ENCODE measurements around the gene ADAMTS10.
A peak's percentile ranks its signal among the peaks of the same experiment; 100 is the strongest.
"Not testable (repeated sequence)": the region's sequence is repeated elsewhere in the genome, so short reads cannot be mapped to it uniquely, and the experiment has no call there.

ADAMTS10 gene

DNA sequence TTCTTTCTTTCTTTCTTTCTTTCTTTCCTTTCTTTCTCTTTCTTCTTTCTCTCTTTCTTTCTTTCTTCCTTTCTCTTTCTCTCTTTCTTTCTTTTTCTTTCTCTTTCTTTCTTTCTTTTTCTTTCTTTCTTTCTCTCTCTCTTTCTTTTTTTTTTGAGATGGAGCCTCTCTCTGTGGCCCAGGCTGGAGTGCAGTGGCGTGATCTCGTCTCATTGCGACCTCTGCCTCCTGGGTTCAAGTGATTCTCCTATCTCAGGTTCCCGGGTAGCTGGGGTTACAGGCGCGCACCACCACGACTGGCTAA lies 35.9 kb downstream of the ADAMTS10 start:
- H2BK120ac ChIP-seq (ENCODE audit: insufficient read depth, low read length, poor library complexity); H3K36me3 ChIP-seq (ENCODE audit: control insufficient read depth in 1 of 2, insufficient read depth in 2 of 2, low read length in 2 of 2); H2BK12ac ChIP-seq (ENCODE audit: low read length); H3K9me3 ChIP-seq (ENCODE audit: insufficient read depth, low read depth, low read length); H2BK5ac ChIP-seq (ENCODE audit: low read depth, low read length, poor library complexity); H3K4me2 ChIP-seq (ENCODE audit: low read length); H3K23ac ChIP-seq (ENCODE audit: low read length); H3K4me3 ChIP-seq (ENCODE audit: low read depth, low read length); H3K79me2 ChIP-seq (ENCODE audit: control insufficient read depth, insufficient read depth, low read length, poor library complexity); DNase-seq; H2AK5ac ChIP-seq (ENCODE audit: low read length); H3K27me3 ChIP-seq (ENCODE audit: insufficient read depth, low read length); H4K8ac ChIP-seq (ENCODE audit: low read depth, low read length); H2AFZ ChIP-seq (ENCODE audit: insufficient read depth, low read length, poor library complexity); H3K18ac ChIP-seq (ENCODE audit: low read length); H4K12ac ChIP-seq (ENCODE audit: low read depth, low read length); H3K27ac ChIP-seq (ENCODE audit: low read depth, low read length); H3K4me1 ChIP-seq (ENCODE audit: control insufficient read depth in 1 of 2, insufficient read depth in 2 of 2, low read length in 2 of 2); H3K4ac ChIP-seq (ENCODE audit: low read depth, low read length); H4K91ac ChIP-seq (ENCODE audit: low read depth, low read length); H3K9ac ChIP-seq (ENCODE audit: low read length); H3K79me1 ChIP-seq (ENCODE audit: low read length); H3K14ac ChIP-seq (ENCODE audit: low read length): not testable (repeated sequence)
- no CpG with 5 or more reads among the region's 7 CpGs for WGBS (ENCODE audit: extremely low coverage, insufficient coverage, insufficient read length)

- no peak overlapping the region for H3K14ac ChIP-seq (ENCODE audit: low read length)
These were observed 37.2 kb downstream of the ADAMTS10 start for GRCh38 chr19:8573316-8573715.

GRCh38 chr19:8571006-8571411 lies 39.5 kb downstream of the ADAMTS10 start:
- H3K36me3 ChIP-seq (ENCODE audit: control insufficient read depth in 1 of 2, insufficient read depth in 2 of 2, low read length in 2 of 2), result no peaks in the 10 kb centered on the region
- no peak overlapping the region for H2BK5ac ChIP-seq (ENCODE audit: low read depth, low read length, poor library complexity)
- no peak overlapping the region for H4K12ac ChIP-seq (ENCODE audit: low read depth, low read length)
- H3K4me2 ChIP-seq (ENCODE audit: low read length), result no peak overlapping the region
- peak in 1 of 2 donors; percentile 21 for DNase-seq
- WGBS (ENCODE audit: extremely low coverage, insufficient coverage, insufficient read length), result no CpG with 5 or more reads among the region's 5 CpGs
- no peak overlapping the region for H4K91ac ChIP-seq (ENCODE audit: low read depth, low read length)
- no peak overlapping the region for H3K18ac ChIP-seq (ENCODE audit: low read length)
- H4K8ac ChIP-seq (ENCODE audit: low read depth, low read length), result no peak overlapping the region
- no peak overlapping the region for H3K9ac ChIP-seq (ENCODE audit: low read length)
- no peak overlapping the region for H2AK5ac ChIP-seq (ENCODE audit: low read length)
- no peaks in the 10 kb centered on the region for H3K79me2 ChIP-seq (ENCODE audit: control insufficient read depth, insufficient read depth, low read length, poor library complexity)
- no peaks in the 10 kb centered on the region for H3K27me3 ChIP-seq (ENCODE audit: insufficient read depth, low read length)
- H3K9me3 ChIP-seq (ENCODE audit: insufficient read depth, low read depth, low read length), result no peaks in the 10 kb centered on the region
- H3K4ac ChIP-seq (ENCODE audit: low read depth, low read length), result no peak overlapping the region
- no peak overlapping the region for H3K27ac ChIP-seq (ENCODE audit: low read depth, low read length)
- peaks cover 0 to 4% of the 10 kb centered on the region in 2 experiments for H3K4me1 ChIP-seq (ENCODE audit: control insufficient read depth in 1 of 2, insufficient read depth in 2 of 2, low read length in 2 of 2)
- no peak overlapping the region for H3K23ac ChIP-seq (ENCODE audit: low read length)
- H2AFZ ChIP-seq (ENCODE audit: insufficient read depth, low read length, poor library complexity), result no peak overlapping the region
- H3K79me1 ChIP-seq (ENCODE audit: low read length), result no peaks in the 10 kb centered on the region
- no peak overlapping the region for H2BK120ac ChIP-seq (ENCODE audit: insufficient read depth, low read length, poor library complexity)
- H2BK12ac ChIP-seq (ENCODE audit: low read length), result no peak overlapping the region
- no peak overlapping the region for H3K4me3 ChIP-seq (ENCODE audit: low read depth, low read length)
- H3K14ac ChIP-seq (ENCODE audit: low read length), result no peak overlapping the region

More at GRCh38 chr19:8573316-8573715, 37.2 kb downstream of the ADAMTS10 start:
- H3K4me1 ChIP-seq (ENCODE audit: control insufficient read depth in 1 of 2, insufficient read depth in 2 of 2, low read length in 2 of 2), result peaks cover 0 to 4% of the 10 kb centered on the region in 2 experiments
- H4K91ac ChIP-seq (ENCODE audit: low read depth, low read length), result no peak overlapping the region
- no peak overlapping the region for H3K27ac ChIP-seq (ENCODE audit: low read depth, low read length)
- no peaks in the 10 kb centered on the region for H3K36me3 ChIP-seq (ENCODE audit: control insufficient read depth in 1 of 2, insufficient read depth in 2 of 2, low read length in 2 of 2)
- no CpG with 5 or more reads among the region's 7 CpGs for WGBS (ENCODE audit: extremely low coverage, insufficient coverage, insufficient read length)
- no peak overlapping the region for H3K18ac ChIP-seq (ENCODE audit: low read length)
- no peak overlapping the region for H4K8ac ChIP-seq (ENCODE audit: low read depth, low read length)
- H3K27me3 ChIP-seq (ENCODE audit: insufficient read depth, low read length), result no peaks in the 10 kb centered on the region
- no peak overlapping the region for H2AFZ ChIP-seq (ENCODE audit: insufficient read depth, low read length, poor library complexity)
- no peak overlapping the region for H3K23ac ChIP-seq (ENCODE audit: low read length)
- no peak overlapping the region for H3K4ac ChIP-seq (ENCODE audit: low read depth, low read length)
- no peak overlapping the region for H3K9ac ChIP-seq (ENCODE audit: low read length)
- peak in 1 of 2 donors; percentile 19 for DNase-seq
- H4K12ac ChIP-seq (ENCODE audit: low read depth, low read length), result no peak overlapping the region
- no peaks in the 10 kb centered on the region for H3K79me1 ChIP-seq (ENCODE audit: low read length)
- H3K9me3 ChIP-seq (ENCODE audit: insufficient read depth, low read depth, low read length), result peaks cover 3% of the 10 kb centered on the region
- H3K4me2 ChIP-seq (ENCODE audit: low read length), result no peak overlapping the region
- no peak overlapping the region for H2BK12ac ChIP-seq (ENCODE audit: low read length)
- no peak overlapping the region for H2BK5ac ChIP-seq (ENCODE audit: low read depth, low read length, poor library complexity)
- no peak overlapping the region for H2AK5ac ChIP-seq (ENCODE audit: low read length)
- no peak overlapping the region for H2BK120ac ChIP-seq (ENCODE audit: insufficient read depth, low read length, poor library complexity)
- H3K4me3 ChIP-seq (ENCODE audit: low read depth, low read length), result no peak overlapping the region
- H3K79me2 ChIP-seq (ENCODE audit: control insufficient read depth, insufficient read depth, low read length, poor library complexity), result no peaks in the 10 kb centered on the region

DNA sequence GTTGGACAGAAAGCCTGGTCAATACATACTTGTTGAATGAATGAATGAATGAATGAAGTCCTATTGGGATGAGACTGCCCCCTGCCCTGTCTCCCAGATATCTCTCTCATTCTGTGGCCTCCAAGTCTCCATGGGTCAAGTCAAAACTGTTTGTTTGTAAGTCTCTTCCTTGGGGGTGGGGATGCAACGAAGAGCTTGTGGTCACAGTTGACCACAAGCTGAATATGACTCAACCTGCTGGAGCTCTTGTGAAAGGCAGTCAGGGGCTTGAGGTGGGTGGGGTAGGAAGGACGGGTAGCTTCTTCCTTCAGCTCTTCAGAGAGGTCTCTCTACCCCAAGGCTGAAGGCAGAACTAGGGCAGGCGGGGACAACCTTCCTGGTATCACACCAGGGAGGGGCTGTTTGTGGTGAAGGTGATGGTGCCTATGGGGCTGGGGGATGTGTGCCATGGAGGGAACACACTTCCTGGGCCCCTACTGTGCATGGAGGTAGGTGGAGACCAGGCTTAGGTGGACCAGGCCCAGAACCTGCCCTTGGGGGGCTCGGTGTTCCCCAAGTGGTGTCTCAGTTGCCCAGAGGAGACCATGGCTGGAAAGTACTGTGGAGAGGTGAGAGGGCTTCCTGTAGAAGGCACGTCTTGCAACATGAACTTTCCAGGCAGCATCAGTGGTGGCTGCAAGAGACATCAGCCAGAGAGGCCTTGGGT lies 41.3 kb downstream of the ADAMTS10 start:
- Histone ChIP-seq H3K14ac (ENCODE audit: low read length) (no peak overlapping the region), H3K36me3 (ENCODE audit: control insufficient read depth in 1 of 2, insufficient read depth in 2 of 2, low read length in 2 of 2) (no peaks in the 10 kb centered on the region), H3K4me2 (ENCODE audit: low read length) (no peak overlapping the region), H4K12ac (ENCODE audit: low read depth, low read length) (no peak overlapping the region), H2BK5ac (ENCODE audit: low read depth, low read length, poor library complexity) (no peak overlapping the region), H2BK12ac (ENCODE audit: low read length) (no peak overlapping the region), H3K79me1 (ENCODE audit: low read length) (no peaks in the 10 kb centered on the region), H4K91ac (ENCODE audit: low read depth, low read length) (no peak overlapping the region), H3K27ac (ENCODE audit: low read depth, low read length) (no peak overlapping the region), H3K9me3 (ENCODE audit: insufficient read depth, low read depth, low read length) (no peaks in the 10 kb centered on the region), H3K4me1 (ENCODE audit: control insufficient read depth in 1 of 2, insufficient read depth in 2 of 2, low read length in 2 of 2) (peaks cover 0 to 4% of the 10 kb centered on the region in 2 experiments), H2AK5ac (ENCODE audit: low read length) (no peak overlapping the region), H4K8ac (ENCODE audit: low read depth, low read length) (no peak overlapping the region), H3K4ac (ENCODE audit: low read depth, low read length) (no peak overlapping the region), H3K23ac (ENCODE audit: low read length) (no peak overlapping the region), H3K18ac (ENCODE audit: low read length) (no peak overlapping the region), H3K79me2 (ENCODE audit: control insufficient read depth, insufficient read depth, low read length, poor library complexity) (no peaks in the 10 kb centered on the region), H2BK120ac (ENCODE audit: insufficient read depth, low read length, poor library complexity) (no peak overlapping the region), H3K27me3 (ENCODE audit: insufficient read depth, low read length) (no peaks in the 10 kb centered on the region), H2AFZ (ENCODE audit: insufficient read depth, low read length, poor library complexity) (no peak overlapping the region), H3K4me3 (ENCODE audit: low read depth, low read length) (no peak overlapping the region), H3K9ac (ENCODE audit: low read length) (no peak overlapping the region)
- no CpG with 5 or more reads among the region's 5 CpGs for WGBS (ENCODE audit: extremely low coverage, insufficient coverage, insufficient read length)
- DNase-seq, result peak in 1 of 2 donors; percentile 42

All from trophoblast cell (in vitro differentiated cells and primary cell).